Measurements from ENCODE around the gene PSEN2. TPM values are rescaled to one million over a fixed set of nuclear protein-coding genes. Genes with fewer than 3 reads are reported as not detected.

The PSEN2 gene
- total RNA-seq, 1 experiment from 2014 or later, result 14.8 TPM

- DNase-seq, result peak; percentile 81 to 85
- Histone ChIP-seq H3F3A (ENCODE audit: insufficient read depth, low read depth) (peaks cover 11% of the 10 kb centered on the region; the same call in 1 of the 2 replicates), H3K9me3 (ENCODE audit: insufficient read depth, low read depth) (no peaks in the 10 kb centered on the region), H3K4me1 (replicated peaks; ENCODE audit: insufficient read depth) (peaks cover 44% of the 10 kb centered on the region), H3K4me2 (peak overlapping the region; percentile 61), H3K4me3 (no peak overlapping the region), H3K79me2 (ENCODE audit: low read depth) (peaks cover 35% of the 10 kb centered on the region), H4K20me1 (ENCODE audit: insufficient read depth) (no peaks in the 10 kb centered on the region), H3K9me2 (ENCODE audit: insufficient read depth) (no peaks in the 10 kb centered on the region), H3K27ac (peak overlapping the region; percentile 31), H2AFZ (no peak overlapping the region), H3K36me3 (ENCODE audit: low read depth) (peaks cover 10% of the 10 kb centered on the region; the same call in 1 of the 2 replicates), H3K27me3 (ENCODE audit: insufficient read depth, low read depth) (no peaks in the 10 kb centered on the region)
- TF ChIP-seq EZH2 (IDR thresholded peaks at IDR 0.05; ENCODE audit: low read depth) (no peak), CTCF (conservative IDR thresholded peaks at IDR 0.05) (no peak)
- no TSS peak for BruUV-seq (replicated peaks)
- CTCF ChIA-PET, result interaction anchor here (0.5 kb wide), 1 partner anchor 63 kb away, joined by 4 read pairs; no protein-coding TSS in a partner anchor
- intact Hi-C loops (cut with micrococcal nuclease; ENCODE audit: unreplicated experiment), result loop anchor here (5.0 kb wide), 1 partner anchor 62 kb away; no protein-coding TSS in a partner anchor
- POLR2A ChIA-PET (ENCODE audit: unreplicated experiment), result interaction anchor here (0.5 to 1.1 kb wide), 4 partner anchors 28 to 418 kb away, joined by 3 to 7 read pairs (median 4); partner anchors contain the start of gene COQ8A
Observed at GRCh38 chr1:226875641-226876295, 5.4 kb downstream of the PSEN2 start.

- Histone ChIP-seq H3K4me3 (no peak overlapping the region), H3F3A (ENCODE audit: insufficient read depth, low read depth) (peaks cover 16% of the 10 kb centered on the region), H3K9me2 (ENCODE audit: insufficient read depth) (no peaks in the 10 kb centered on the region), H3K4me2 (no peak overlapping the region), H3K36me3 (ENCODE audit: low read depth) (peaks cover 25% of the 10 kb centered on the region), H3K79me2 (ENCODE audit: low read depth) (peaks cover 17% of the 10 kb centered on the region), H4K20me1 (ENCODE audit: insufficient read depth) (no peaks in the 10 kb centered on the region), H3K27ac (no peak overlapping the region), H3K4me1 (replicated peaks; ENCODE audit: insufficient read depth) (peaks cover 35% of the 10 kb centered on the region), H2AFZ (no peak overlapping the region), H3K9me3 (ENCODE audit: insufficient read depth, low read depth) (no peaks in the 10 kb centered on the region), H3K27me3 (ENCODE audit: insufficient read depth, low read depth) (no peaks in the 10 kb centered on the region)
- ChIA-PET CTCF (no interaction called here), POLR2A (ENCODE audit: unreplicated experiment) (no interaction called here)
- BruUV-seq (replicated peaks), result no TSS peak
- no peak for TF ChIP-seq EZH2 (IDR thresholded peaks at IDR 0.05; ENCODE audit: low read depth)
- no peak for TF ChIP-seq CTCF (conservative IDR thresholded peaks at IDR 0.05)
- no peak for DNase-seq
- intact Hi-C loops (cut with micrococcal nuclease; ENCODE audit: unreplicated experiment), result loop anchor here (5.0 kb wide), 1 partner anchor 60 kb away; no protein-coding TSS in a partner anchor
Observed at GRCh38 chr1:226877669-226878068, 7.3 kb downstream of the PSEN2 start.

- peaks cover 17% of the 10 kb centered on the region for H3F3A ChIP-seq (ENCODE audit: insufficient read depth, low read depth)
- H3K4me3 ChIP-seq, result no peak overlapping the region
- no peak overlapping the region for H3K4me2 ChIP-seq
- no peaks in the 10 kb centered on the region for H3K9me2 ChIP-seq (ENCODE audit: insufficient read depth)
- H3K4me1 ChIP-seq (replicated peaks; ENCODE audit: insufficient read depth), result peaks cover 23% of the 10 kb centered on the region
- H3K27me3 ChIP-seq (ENCODE audit: insufficient read depth, low read depth), result no peaks in the 10 kb centered on the region
- no peak overlapping the region for H2AFZ ChIP-seq
- no TSS peak for BruUV-seq (replicated peaks)
- intact Hi-C loops (cut with micrococcal nuclease; ENCODE audit: unreplicated experiment), result no loop called here
- H4K20me1 ChIP-seq (ENCODE audit: insufficient read depth), result no peaks in the 10 kb centered on the region
- H3K36me3 ChIP-seq (ENCODE audit: low read depth), result peaks cover 29% of the 10 kb centered on the region
- POLR2A ChIA-PET (ENCODE audit: unreplicated experiment), result no interaction called here
- no peaks in the 10 kb centered on the region for H3K9me3 ChIP-seq (ENCODE audit: insufficient read depth, low read depth)
- TF ChIP-seq EZH2 (IDR thresholded peaks at IDR 0.05; ENCODE audit: low read depth), result no peak
- no peak for TF ChIP-seq CTCF (conservative IDR thresholded peaks at IDR 0.05)
- CTCF ChIA-PET, result no interaction called here
- no peak overlapping the region for H3K27ac ChIP-seq
- no peak for DNase-seq
- H3K79me2 ChIP-seq (ENCODE audit: low read depth), result no peaks in the 10 kb centered on the region
Observed at GRCh38 chr1:226880372-226881287, 10.2 kb downstream of the PSEN2 start.
